GM21390 (cell line): ENCODE data around the gene XRCC4.
"Not testable (repeated sequence)": the region's sequence is repeated elsewhere in the genome, so short reads cannot be mapped to it uniquely, and the experiment has no call there.

Source experiments
- ATAC-seq: cut with Tn5 transposase; IDR thresholded peaks from one replicate; pipeline ENCODE4 v1.9.1; 2021; ENCODE audit not compliant: unreplicated experiment

XRCC4 gene

GRCh38 chr5:83342465-83342864 is 265.1 kb downstream of the XRCC4 start:
- no peak for ATAC-seq

GRCh38 chr5:83343299-83343698 is 266.0 kb downstream of the XRCC4 start:
- ATAC-seq = no peak

DNA sequence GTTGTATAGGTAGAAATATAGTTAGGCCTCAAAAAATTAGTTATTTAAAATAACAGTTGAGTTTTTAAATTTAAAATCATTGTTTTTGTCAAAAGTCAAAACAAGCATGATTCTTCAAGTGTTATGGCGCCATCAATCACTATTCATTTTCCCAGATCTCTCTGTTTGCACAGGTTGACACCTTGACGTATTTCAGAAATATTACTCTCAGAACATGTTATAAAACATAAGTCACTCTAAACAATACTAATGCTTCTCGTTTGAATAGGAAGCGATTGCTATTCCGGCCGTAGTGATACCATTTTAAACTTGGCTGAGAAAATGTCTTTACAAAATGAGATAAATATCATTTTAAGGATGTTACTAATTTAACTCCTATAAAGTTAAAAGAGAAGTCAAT is 268.1 kb downstream of the XRCC4 start:
- ATAC-seq = no peak

GRCh38 chr5:83348281-83348780 is 271.0 kb downstream of the XRCC4 start:
- ATAC-seq = no peak

DNA sequence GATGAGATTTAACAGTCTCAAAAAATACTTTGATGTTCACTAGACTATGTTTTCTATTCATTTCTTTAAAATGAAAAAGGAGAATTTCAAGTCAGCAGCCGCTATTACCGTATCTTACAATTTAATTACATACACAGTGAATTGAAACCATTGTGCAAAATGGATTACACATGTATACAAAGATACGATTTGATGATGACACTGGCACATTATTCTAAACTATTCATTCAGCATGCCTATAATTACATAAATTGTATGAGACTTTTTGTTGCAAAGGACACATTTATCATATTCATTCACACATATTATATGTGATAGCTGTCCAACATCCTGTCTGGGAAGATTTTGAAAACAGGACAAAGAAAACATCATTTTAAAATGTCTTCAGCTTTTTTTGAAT is 275.9 kb downstream of the XRCC4 start:
- ATAC-seq = no peak

- ATAC-seq = no peak
Measured at GRCh38 chr5:83353774-83354173, 276.4 kb downstream of the XRCC4 start.

DNA sequence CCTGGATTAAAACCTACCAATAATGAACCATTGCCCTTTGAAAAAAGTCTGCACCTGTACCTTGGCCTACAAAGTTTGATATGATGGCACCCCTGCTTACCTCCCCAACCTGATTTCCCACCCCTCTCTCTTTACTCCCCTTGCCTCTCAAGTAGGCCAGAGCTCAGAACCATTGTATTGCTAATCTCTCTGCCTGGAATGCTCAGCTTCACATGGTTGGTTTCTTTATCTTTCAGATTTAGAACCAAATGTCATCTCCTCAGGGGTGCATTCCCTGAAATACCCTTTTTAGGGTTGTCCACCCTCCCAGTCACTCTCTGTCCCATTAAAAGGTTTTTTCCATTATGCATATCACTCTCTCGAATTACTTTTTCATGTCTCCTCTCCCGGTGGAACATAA is 277.6 kb downstream of the XRCC4 start:
- ATAC-seq = no peak

- not testable (repeated sequence) for ATAC-seq
Measured at GRCh38 chr5:83355482-83356014, 278.2 kb downstream of the XRCC4 start.

GRCh38 chr5:83357621-83358231 is 280.4 kb downstream of the XRCC4 start:
- peak; percentile 45 for ATAC-seq

DNA sequence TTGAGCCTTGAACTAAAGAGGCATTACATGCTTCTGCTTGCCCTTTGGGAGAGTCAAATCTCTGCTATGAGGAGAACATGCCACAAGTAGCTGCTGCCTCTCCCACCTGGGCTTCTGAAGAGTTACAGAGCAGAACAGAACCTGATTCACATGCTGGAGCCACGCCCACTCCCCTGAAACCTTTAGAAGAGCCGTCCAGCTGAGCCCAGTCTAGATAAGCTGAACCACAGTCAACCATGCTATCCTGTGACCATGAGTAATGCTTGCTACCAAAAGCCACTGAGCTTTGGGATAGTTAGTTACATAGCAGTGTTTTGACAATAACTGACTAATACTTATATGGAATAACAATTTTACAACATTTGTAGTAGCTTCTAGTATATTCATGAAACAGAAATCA is 283.2 kb downstream of the XRCC4 start:
- no peak for ATAC-seq

- no peak for ATAC-seq
Measured at GRCh38 chr5:83362526-83362925, 285.2 kb downstream of the XRCC4 start.

DNA sequence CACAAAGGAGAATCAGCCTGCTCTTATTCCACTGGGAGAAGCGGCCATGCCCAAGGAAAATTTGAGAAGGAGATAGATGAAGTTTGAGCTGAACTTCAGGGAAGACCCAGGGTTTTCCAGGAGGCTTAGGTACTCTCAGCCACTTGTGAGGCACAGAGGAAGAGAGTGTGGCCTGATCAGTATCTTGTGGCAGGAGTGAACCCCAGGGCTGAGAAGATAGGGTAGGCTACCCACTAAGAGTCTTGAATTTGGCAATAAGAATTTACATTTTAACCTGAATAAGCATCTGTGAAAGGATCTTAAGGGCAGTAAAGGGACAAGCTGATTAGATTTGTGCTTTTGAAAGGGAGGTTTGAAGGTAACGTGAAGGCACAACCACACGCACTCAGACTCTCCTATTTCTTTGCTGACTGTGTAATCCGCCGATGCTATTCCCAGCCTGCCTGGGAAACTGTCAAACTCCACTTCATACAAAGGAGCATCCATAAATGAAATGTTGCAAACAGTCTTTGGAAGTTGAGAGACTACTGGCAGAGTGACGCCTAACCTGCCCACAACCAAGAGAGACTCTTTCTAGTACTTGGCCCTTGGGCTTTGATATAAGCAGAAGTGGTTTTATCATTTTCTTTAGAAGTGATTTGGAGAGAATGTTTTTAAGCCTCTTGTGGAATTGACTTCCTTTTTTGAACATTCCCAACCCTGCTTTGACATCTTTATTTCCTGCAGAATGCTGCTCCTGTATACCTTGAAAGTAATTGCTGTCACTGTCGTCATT is 286.0 kb downstream of the XRCC4 start:
- no peak for ATAC-seq

GRCh38 chr5:83363886-83364275 is 286.5 kb downstream of the XRCC4 start:
- ATAC-seq = no peak

DNA sequence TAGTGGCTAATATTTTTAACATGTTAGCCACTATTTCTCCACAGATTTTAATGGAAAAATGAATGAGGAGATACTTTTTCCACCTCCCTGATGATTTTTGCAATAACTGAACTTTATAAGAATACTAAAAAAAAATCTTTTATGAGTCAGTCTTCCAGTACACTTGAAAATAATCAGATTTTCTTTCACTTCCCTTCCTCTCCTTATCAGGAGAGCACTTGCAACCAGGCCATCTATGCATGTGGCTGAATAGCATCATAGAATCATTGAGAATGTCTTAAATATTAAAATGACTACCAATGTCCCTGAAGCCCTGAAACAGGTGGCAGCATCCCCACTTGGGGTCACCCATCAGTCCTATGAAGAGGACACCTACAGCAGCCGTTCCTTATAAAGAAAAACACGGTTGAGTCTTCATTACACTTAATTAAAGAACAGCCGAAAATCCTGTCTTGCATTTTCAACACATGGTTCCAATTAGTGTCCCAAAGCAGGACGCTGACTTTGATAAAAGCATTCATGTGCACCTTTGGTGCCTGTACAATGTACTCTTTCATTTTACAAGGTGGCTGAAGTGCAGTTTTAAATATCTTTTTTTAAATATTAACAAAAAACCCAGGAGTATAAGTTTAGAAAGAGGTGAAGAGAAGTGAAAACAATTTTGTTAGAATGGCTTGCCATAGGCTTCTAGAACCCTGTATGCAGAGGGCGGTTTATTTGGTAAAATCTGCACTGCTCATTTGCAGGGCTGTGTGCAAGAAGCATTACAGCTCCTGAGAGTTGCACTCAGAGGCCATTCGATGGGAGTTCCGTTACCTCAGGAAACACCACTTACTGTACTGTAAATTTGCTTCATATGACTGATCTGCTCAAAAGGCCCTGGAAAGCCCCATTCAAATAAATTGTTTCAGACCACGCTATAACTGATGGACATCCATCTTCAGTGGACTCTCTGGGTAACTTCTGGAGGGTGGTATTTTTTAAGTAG is 287.3 kb downstream of the XRCC4 start:
- ATAC-seq = peak; percentile 52

GRCh38 chr5:83368319-83368718 is 291.0 kb downstream of the XRCC4 start:
- ATAC-seq = peak; percentile 43

- peak; percentile 50 for ATAC-seq
Measured at GRCh38 chr5:83368835-83369234, 291.5 kb downstream of the XRCC4 start.

DNA sequence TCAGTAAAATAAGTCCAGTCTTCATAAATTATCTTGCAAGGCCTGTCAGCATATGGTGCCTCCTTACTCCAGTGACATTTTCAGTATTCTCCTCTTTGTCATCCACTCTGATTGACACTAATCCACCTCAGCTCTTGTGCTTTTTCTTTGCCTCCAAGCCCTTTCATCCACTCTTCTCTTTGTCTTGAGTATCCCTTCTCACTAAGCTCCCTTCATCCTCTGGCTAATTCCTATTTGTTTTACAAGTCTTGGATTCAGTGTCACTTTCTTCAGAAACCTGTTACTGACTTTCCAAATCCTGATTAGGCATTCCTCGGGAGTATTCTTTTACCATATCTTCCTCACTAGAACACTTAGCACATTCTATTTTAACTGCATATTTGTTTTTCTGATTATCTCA is 293.6 kb downstream of the XRCC4 start:
- ATAC-seq = no peak

DNA sequence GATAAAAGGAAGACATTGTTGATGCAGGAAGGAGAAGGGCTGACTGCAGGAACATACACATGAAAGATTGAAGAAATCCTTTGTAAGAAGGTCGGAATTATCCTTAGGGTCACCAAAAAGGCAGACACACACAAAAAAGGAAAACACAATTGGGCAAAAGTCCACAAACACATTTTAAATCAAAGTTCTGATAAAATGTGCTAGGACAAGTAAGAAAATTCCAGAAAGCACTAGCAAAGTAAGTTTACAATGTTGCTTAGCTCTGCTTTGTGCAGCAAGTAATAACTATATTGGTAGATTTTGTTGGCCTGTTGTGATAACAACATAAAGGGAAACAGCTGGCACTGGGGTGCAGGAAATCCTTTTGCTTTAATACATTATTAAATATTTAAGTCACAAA is 294.4 kb downstream of the XRCC4 start:
- no peak for ATAC-seq

DNA sequence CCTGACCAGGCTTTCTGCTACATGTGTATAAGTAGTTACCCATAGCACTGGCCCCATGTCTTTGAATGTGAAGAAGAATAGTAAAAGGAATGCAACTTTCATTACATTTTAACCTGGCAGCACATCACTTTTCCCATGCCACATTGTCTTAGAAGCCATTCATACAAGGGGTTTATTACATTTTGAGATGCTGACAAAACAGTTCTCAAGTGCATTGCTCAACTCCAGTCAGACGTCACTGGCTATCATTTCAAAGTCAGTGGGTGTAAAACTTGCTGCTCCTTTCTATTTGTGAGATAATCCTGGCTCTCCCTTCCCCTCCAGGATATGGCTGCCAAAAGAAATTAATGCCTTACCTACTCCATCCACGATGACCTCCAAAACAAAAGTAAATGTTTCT is 297.2 kb downstream of the XRCC4 start:
- ATAC-seq = no peak

DNA sequence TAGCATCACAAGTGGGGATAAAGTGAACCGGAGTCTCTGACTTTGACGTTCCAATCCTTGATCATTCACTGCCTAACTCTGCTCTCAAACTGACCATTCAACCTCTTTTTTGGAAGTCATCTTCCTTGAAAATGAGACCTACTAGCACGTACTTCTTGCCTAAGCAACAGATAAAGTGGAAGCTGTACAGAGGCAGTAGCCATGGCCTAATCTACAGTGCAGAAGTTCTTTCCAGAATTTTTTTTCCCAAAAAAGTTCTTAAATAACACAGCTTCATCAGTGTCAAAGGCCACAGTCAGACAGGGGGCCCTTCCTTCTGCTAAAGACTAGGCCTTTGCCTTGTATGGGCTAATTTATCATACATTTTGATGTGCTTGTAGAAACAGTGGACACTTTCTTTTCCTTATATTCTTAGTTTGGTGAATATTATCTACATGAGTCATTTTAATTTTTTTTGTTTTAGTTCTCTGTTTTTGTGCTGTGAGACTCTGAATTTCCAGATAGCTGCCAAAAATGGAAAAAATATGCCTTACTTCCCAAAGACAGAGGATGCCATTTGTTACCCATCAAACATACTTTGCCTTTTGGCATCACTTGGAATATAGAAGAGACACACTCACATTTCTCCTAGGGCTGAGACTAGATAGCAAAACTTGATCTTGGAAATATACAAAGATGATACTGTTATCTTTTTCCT is 297.9 kb downstream of the XRCC4 start:
- no peak for ATAC-seq

GRCh38 chr5:83376461-83376860 is 299.1 kb downstream of the XRCC4 start:
- ATAC-seq = no peak
